HG03469 (cell line): ENCODE measurements around the gene SPTBN2.
"Not testable (repeated sequence)": the region's sequence is repeated elsewhere in the genome, so short reads cannot be mapped to it uniquely, and the experiment has no call there.

ENCODE experiments used
- ATAC-seq: cut with Tn5 transposase; IDR thresholded peaks from one replicate; pipeline ENCODE4 v1.9.1; 2021; ENCODE audit warnings: mild to moderate bottlenecking, moderate library complexity, moderate number of reproducible peaks; ENCODE audit not compliant: unreplicated experiment

Gene SPTBN2

DNA sequence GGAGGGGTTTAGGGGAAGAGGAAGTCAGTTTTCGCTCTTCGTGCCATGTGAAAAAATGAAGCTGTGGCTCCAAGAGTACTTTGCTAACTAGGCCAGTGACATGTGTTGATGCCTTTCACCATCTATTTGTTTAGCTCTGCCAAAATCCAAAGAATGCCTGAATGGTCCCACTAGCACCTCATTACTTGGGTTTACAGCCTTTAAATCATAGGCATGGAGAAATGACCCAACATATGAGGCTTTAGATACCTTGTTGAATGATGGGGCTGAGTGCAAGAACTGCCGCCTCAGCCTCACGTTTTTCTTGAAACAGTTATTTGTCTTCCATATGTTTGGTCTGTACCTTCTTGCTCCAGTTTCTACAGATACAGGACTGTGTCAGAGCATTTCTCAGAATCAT, 82.2 kb downstream of the SPTBN2 start:
- ATAC-seq: no peak

DNA sequence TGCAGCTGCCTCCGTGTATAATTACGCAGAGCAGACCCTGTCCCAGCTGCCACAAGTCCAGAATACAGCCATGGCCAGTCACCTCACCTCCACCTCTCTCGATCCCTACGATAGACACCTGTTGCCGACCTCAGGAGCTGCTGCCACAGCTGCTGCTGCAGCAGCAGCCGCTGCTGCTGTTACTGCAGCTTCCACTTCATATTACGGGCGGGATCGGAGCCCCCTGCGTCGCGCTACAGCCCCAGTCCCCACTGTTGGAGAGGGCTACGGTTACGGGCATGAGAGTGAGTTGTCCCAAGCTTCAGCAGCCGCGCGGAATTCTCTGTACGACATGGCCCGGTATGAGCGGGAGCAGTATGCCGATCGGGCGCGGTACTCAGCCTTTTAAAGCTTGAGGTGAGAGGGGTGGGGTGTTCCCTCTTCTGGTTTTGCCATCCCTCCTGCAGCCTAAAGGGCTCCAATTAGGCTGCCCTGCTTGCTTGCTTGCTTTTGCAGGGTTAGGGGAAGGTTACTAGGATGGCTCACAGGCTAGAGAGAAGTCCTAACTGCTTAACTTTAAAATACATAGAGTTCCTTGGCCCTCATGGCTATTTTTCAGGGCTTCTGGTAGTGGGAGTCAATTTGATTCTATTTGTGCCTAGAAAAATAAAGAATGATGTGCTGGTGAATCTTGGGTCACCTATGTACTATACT, 85.1 kb downstream of the SPTBN2 start:
- ATAC-seq: no peak

DNA sequence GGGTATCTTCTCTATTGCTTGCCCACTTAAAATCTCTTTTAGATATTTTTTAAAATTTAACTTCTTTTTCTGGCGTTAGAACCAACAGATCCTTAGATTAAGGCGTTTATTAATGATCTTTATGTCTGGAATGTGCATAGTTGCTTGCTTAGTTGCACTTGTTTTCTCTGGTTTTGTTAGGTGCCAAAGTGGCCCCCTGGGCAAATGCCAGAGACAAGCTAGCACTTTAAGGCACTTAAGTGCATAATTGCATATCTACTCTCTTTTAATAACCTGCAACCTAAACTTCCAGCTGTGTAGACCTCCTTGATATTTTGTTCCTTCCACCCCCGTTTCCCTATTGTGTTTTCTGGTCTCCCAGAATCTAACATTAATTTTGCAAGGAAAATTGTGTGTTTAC, 87.2 kb downstream of the SPTBN2 start:
- no peak for ATAC-seq

DNA sequence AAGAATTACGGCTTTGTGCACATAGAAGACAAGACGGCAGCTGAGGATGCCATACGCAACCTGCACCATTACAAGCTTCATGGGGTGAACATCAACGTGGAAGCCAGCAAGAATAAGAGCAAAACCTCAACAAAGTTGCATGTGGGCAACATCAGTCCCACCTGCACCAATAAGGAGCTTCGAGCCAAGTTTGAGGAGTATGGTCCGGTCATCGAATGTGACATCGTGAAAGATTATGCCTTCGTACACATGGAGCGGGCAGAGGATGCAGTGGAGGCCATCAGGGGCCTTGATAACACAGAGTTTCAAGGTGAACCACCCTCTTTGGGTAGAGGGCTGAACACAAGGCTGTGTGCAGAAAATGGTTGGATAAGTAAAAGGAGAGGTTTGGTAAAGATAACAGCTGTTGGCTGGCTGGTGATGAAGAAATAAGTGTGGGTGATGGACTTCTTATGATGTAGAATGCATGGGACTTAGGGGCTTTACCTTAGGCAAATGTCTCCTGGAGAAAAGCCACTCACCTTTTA, 89.1 kb downstream of the SPTBN2 start:
- ATAC-seq: not testable (repeated sequence)

DNA sequence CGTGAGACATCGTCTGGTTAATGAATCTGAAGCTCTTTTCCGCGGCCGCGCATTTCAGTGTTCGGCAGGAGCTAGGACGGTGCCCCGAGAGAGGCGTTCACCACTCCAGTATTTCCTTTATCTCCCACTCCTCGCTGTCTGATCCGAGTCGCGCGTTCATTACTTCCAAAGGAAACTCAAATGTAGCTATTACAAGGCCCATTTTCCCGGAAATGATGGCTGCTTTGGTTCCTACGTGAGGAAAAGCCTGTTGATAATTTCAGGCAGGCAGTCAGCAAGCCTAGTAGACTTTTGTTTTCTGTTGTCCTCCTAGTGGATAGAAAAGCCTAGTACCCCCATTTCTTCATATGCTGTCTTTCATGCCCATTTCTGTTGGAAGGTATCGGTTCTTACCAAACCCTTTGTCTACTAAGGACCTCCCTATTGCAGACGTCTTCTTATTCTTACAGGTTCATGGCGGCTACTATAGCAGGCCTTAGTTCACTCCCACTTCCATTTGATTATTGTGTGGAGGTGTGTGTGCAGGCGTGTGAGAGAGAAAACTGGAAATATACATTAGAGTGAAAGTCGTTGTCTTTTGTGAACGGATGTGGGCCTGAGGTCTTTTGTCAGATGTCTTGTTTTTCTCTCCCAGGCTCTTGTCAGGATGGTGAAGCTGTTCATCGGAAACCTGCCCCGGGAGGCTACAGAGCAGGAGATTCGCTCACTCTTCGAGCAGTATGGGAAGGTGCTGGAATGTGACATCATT, 89.8 kb downstream of the SPTBN2 start:
- no peak for ATAC-seq

DNA sequence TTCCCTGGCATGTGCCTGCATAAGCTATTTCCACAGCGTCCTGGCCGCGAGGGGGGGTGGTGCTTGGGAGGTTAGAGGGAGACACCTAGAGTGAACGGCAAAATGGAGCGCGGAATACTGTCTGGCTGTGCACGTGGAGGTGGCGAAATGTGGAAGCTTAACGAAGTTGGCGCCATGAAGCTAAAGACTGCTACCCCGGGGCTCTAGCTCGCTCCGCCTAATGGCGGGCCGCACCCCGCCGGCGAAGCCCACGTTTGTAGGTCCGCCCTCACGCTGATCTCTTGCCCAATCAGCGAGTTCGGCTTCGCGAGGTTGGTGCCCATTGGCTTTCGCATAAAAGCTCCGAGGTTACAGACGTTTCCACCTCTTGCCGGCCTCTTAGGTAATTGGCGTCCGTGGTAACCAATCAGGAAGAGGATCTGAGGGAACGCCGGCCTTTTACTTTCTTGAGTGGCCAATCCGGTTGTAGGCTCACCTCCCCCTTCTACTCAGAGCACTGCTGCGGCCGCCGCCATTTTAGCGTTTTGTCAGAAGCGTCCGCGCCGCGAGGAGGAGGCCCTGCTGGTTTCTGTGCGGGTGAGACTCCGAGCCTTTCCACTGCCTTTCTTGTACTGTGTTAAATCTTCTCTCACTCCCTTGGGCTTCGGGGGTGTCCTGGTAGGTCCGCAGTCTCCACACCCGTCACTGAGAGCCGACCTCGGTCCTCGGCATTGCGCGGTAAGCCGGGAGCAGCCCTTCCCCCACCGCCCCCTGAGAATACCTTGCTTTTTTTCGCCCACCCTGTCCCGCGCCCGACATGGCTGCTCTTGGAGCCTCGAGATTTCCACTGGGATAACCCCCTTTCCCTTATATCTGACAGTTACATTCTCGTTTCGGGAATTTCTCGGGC, 90.6 kb downstream of the SPTBN2 start, which contains the start of gene RBM4:
RBM4 (plus strand) TSS at position 527 of the 889 bp plus-strand sequence. CDS start 1,009 bp downstream, outside the sequence.
- peak; percentile 82 for ATAC-seq

DNA sequence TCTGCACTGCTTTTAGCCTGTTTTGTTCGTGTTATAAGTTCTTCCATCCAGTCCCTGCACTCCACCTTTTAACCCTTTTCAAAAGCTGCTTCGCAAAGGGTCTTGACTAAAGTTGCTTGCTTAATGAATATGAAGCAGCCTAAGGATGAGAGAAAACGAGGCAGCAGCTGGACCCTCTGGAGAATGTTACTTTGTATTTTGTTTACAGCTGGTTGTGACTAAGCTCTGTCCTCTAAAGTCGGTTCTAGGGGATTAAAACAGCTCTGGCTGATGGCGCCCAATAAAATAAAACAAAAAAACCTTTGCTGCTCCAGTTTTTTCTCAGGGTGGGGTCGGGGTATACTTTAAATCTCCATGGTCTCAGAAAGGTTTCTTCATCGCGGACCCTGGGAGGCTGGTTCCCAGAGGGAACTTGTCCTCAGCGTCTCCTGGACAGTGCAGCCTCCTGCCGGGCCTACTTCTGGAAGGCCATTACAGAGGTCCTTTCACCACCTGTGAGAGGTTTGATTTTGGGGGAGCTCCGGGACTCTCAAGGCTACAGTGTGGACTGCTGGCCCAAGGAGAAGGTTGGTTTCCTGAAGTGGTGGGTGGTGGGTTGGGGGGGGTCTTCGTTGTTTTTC, 91.3 kb downstream of the SPTBN2 start:
- no peak for ATAC-seq

DNA sequence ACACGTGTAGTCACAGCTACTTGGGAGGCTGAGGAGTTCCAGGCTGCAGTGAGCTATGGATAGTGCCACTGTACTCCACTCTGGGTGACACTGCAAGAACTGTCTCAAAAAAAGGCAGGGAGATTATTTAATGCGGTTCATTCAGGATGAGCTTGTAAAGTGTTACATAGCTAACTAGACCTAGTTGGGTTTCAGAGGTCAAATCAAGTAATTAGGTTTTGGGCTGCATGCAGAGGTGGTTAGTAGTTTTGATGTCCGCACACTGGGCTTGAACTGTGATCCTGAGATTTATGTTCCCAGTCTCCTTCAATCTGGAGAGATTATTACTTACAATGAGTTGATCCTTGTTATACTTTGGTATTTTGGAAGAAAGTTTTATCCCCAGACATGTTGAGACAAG, 92.6 kb downstream of the SPTBN2 start:
- ATAC-seq: no peak
